Vagina (tissue), 2 donors: Measurements from ENCODE around the gene WDR7. TPM values are rescaled to one million over a fixed set of nuclear protein-coding genes. Genes with fewer than 3 reads are reported as not detected.

ENCODE experiments used
- DNase-seq, 2 donors: peaks; one replicate each; pipeline ENCODE4 v3.0.0-alpha.2; 2017; ENCODE audit errors: extremely low spot score in 2 of 2
- H3K27ac ChIP-seq: fragments of 200-600 bp; sonication (generic); one replicate; pipeline ENCODE4 v1.5.1; 2019
- H3K27me3 ChIP-seq: fragments of 200-600 bp; sonication (generic); one replicate; pipeline ENCODE4 v1.5.1; 2019
- H3K36me3 ChIP-seq, 2 donors: fragments of 200-600 bp; sonication (generic); one replicate each; pipeline ENCODE4 v1.5.1; 2017 to 2019
- H3K4me1 ChIP-seq: fragments of 200-600 bp; sonication (generic); one replicate; pipeline ENCODE4 v1.5.1; 2019
- H3K4me3 ChIP-seq, 2 donors: fragments of 200-600 bp; sonication (generic); 1 replicate in 1 of 2; 2 replicates in 1 of 2; pipeline ENCODE4 v1.5.1; 2016 to 2019
- H3K9me3 ChIP-seq: fragments of 200-600 bp; sonication (generic); one replicate; pipeline ENCODE4 v1.5.1; 2019
- CTCF ChIP-seq, 3 experiments: fragments of 450-650 bp in 2 of 3; fragments of 200-600 bp in 1 of 3; sonication (generic) in 1 of 3; IDR thresholded peaks; one replicate each; pipeline ENCODE4 v1.5.1; 2017 to 2019; ENCODE audit warnings: antibody characterized with exemption in 3 of 3, mild to moderate bottlenecking in 2 of 3, moderate library complexity in 2 of 3
- POLR2A ChIP-seq, 2 donors: fragments of 450-650 bp; IDR thresholded peaks; one replicate each; pipeline ENCODE4 v1.6.1; 2017; ENCODE audit warnings: antibody characterized with exemption in 2 of 2, mild to moderate bottlenecking in 2 of 2, moderate library complexity in 2 of 2
- POLR2AphosphoS5 ChIP-seq, 2 donors: sonication (generic); formaldehyde crosslinking; IDR thresholded peaks; one replicate each; pipeline ENCODE4 v1.9.0; 2017; ENCODE audit warnings: antibody characterized with exemption in 2 of 2, mild to moderate bottlenecking in 2 of 2, low read depth in 1 of 2; ENCODE audit not compliant: insufficient read depth in 1 of 2
- intact Hi-C: fragments of 100-400 bp; cut with DNase I; formaldehyde crosslinking; loops from one replicate; pipeline ENCODE4 v1.15.1; 2023
- total RNA-seq: library from RNA; depleted of rRNA; stranded (reverse); fragments of >200 nt; gene quantifications from one replicate; pipeline ENCODE4 v1.2.3, GENCODE V29; 2016

Gene WDR7
- total RNA-seq, 1 donor from 2014 or later, result 26.3 TPM

GRCh38 chr18:56715121-56715520, 64.0 kb downstream of the WDR7 start:
- no peak for DNase-seq
- no peak overlapping the region for H3K27ac ChIP-seq
- peaks cover 7% of the 10 kb centered on the region for H3K4me1 ChIP-seq
- TF ChIP-seq POLR2AphosphoS5 (IDR thresholded peaks at IDR 0.05; ENCODE audit: insufficient read depth in 1 of 2, low read depth in 1 of 2) (no peak), POLR2A (IDR thresholded peaks at IDR 0.05) (no peak), CTCF (IDR thresholded peaks at IDR 0.05) (no peak)
- peaks cover 0 to 9% of the 10 kb centered on the region in 2 donors for H3K36me3 ChIP-seq
- H3K27me3 ChIP-seq, result no peaks in the 10 kb centered on the region
- no peak overlapping the region for H3K4me3 ChIP-seq
- H3K9me3 ChIP-seq, result no peaks in the 10 kb centered on the region
- intact Hi-C loops, result no loop called here

GRCh38 chr18:56716692-56717146, 65.6 kb downstream of the WDR7 start:
- Histone ChIP-seq H3K9me3 (no peaks in the 10 kb centered on the region), H3K4me3 (no peak overlapping the region), H3K36me3 (peaks cover 0 to 9% of the 10 kb centered on the region in 2 donors), H3K27me3 (no peaks in the 10 kb centered on the region), H3K4me1 (peaks cover 5% of the 10 kb centered on the region), H3K27ac (no peak overlapping the region)
- no peak for TF ChIP-seq POLR2AphosphoS5 (IDR thresholded peaks at IDR 0.05; ENCODE audit: insufficient read depth in 1 of 2, low read depth in 1 of 2)
- TF ChIP-seq CTCF (IDR thresholded peaks at IDR 0.05), result no peak
- DNase-seq, result no peak
- intact Hi-C loops, result no loop called here

GRCh38 chr18:56721031-56721430, 69.9 kb downstream of the WDR7 start:
- TF ChIP-seq POLR2A (IDR thresholded peaks at IDR 0.05) (no peak), POLR2AphosphoS5 (IDR thresholded peaks at IDR 0.05; ENCODE audit: insufficient read depth in 1 of 2, low read depth in 1 of 2) (no peak), CTCF (IDR thresholded peaks at IDR 0.05) (no peak)
- peaks cover 0 to 9% of the 10 kb centered on the region in 2 donors for H3K36me3 ChIP-seq
- no peak overlapping the region for H3K4me3 ChIP-seq
- no peak for DNase-seq
- H3K4me1 ChIP-seq, result no peaks in the 10 kb centered on the region
- H3K27ac ChIP-seq, result no peak overlapping the region
- H3K27me3 ChIP-seq, result no peaks in the 10 kb centered on the region
- intact Hi-C loops, result no loop called here
- H3K9me3 ChIP-seq, result no peaks in the 10 kb centered on the region

- Histone ChIP-seq H3K9me3 (no peaks in the 10 kb centered on the region), H3K4me1 (no peaks in the 10 kb centered on the region), H3K27me3 (no peaks in the 10 kb centered on the region), H3K27ac (no peak overlapping the region), H3K4me3 (no peak overlapping the region), H3K36me3 (peaks cover 0 to 9% of the 10 kb centered on the region in 2 donors)
- no peak for DNase-seq
- intact Hi-C loops, result no loop called here
- TF ChIP-seq POLR2A (IDR thresholded peaks at IDR 0.05) (no peak), POLR2AphosphoS5 (IDR thresholded peaks at IDR 0.05; ENCODE audit: insufficient read depth in 1 of 2, low read depth in 1 of 2) (no peak), CTCF (IDR thresholded peaks at IDR 0.05) (no peak)
Measured at GRCh38 chr18:56721491-56721890, 70.3 kb downstream of the WDR7 start.

- peaks cover 0 to 9% of the 10 kb centered on the region in 2 donors for H3K36me3 ChIP-seq
- DNase-seq, result no peak
- intact Hi-C loops, result no loop called here
- H3K27ac ChIP-seq, result no peak overlapping the region
- no peaks in the 10 kb centered on the region for H3K27me3 ChIP-seq
- H3K9me3 ChIP-seq, result no peaks in the 10 kb centered on the region
- no peak overlapping the region for H3K4me3 ChIP-seq
- TF ChIP-seq POLR2A (IDR thresholded peaks at IDR 0.05), result no peak
- no peak for TF ChIP-seq POLR2AphosphoS5 (IDR thresholded peaks at IDR 0.05; ENCODE audit: insufficient read depth in 1 of 2, low read depth in 1 of 2)
- TF ChIP-seq CTCF (IDR thresholded peaks at IDR 0.05), result no peak
- H3K4me1 ChIP-seq, result no peaks in the 10 kb centered on the region
Measured at GRCh38 chr18:56722518-56722917, 71.4 kb downstream of the WDR7 start.
